GM19328 (cell line): ENCODE measurements around the gene FBXO41.

Experiments
- ATAC-seq: cut with Tn5 transposase; IDR thresholded peaks from one replicate; pipeline ENCODE4 v1.9.1; 2021; ENCODE audit warnings: mild to moderate bottlenecking, moderate library complexity; ENCODE audit not compliant: unreplicated experiment

Gene FBXO41

GRCh38 chr2:73289304-73289703 is 5.0 kb upstream of the FBXO41 start:
- ATAC-seq: no peak

GRCh38 chr2:73286134-73286655 is 1.9 kb upstream of the FBXO41 start:
- no peak for ATAC-seq

- peak; percentile 56 for ATAC-seq
Observed at GRCh38 chr2:73285159-73285739, 971 bp upstream of the FBXO41 start.

GRCh38 chr2:73283545-73284295 is 558 bp downstream of the FBXO41 start:
- ATAC-seq: peak; percentile 14

GRCh38 chr2:73282924-73283544 is 1.2 kb downstream of the FBXO41 start:
- ATAC-seq: no peak

- no peak for ATAC-seq
Observed at GRCh38 chr2:73281244-73281643, 3.0 kb downstream of the FBXO41 start.

GRCh38 chr2:73279852-73280251 is 4.4 kb downstream of the FBXO41 start:
- ATAC-seq: no peak

- ATAC-seq: no peak
Observed at GRCh38 chr2:73272270-73272669, 12.0 kb downstream of the FBXO41 start.

GRCh38 chr2:73269686-73270465 is 14.4 kb downstream of the FBXO41 start:
- no peak for ATAC-seq

GRCh38 chr2:73268830-73269685 is 15.2 kb downstream of the FBXO41 start:
- peak; percentile 76 for ATAC-seq

- ATAC-seq: no peak
Observed at GRCh38 chr2:73268366-73268829, 15.9 kb downstream of the FBXO41 start.

- no peak for ATAC-seq
Observed at GRCh38 chr2:73267008-73267407, 17.3 kb downstream of the FBXO41 start.

- ATAC-seq: no peak
Observed at GRCh38 chr2:73266061-73266901, 18.0 kb downstream of the FBXO41 start.

- ATAC-seq: no peak
Observed at GRCh38 chr2:73265298-73266060, 18.8 kb downstream of the FBXO41 start.

GRCh38 chr2:73264783-73265182 is 19.5 kb downstream of the FBXO41 start:
- no peak for ATAC-seq

GRCh38 chr2:73264332-73264606 is 20.0 kb downstream of the FBXO41 start:
- ATAC-seq: no peak

GRCh38 chr2:73263540-73264331 is 20.5 kb downstream of the FBXO41 start:
- no peak for ATAC-seq
